ENCODE measurements around the gene EPHA3. TPM values are rescaled to one million over a fixed set of nuclear protein-coding genes. Genes with fewer than 3 reads are reported as not detected.

EPHA3 gene
- total RNA-seq, 2 donors from 2014 or later, result 0.14 to 0.35 TPM

DNA sequence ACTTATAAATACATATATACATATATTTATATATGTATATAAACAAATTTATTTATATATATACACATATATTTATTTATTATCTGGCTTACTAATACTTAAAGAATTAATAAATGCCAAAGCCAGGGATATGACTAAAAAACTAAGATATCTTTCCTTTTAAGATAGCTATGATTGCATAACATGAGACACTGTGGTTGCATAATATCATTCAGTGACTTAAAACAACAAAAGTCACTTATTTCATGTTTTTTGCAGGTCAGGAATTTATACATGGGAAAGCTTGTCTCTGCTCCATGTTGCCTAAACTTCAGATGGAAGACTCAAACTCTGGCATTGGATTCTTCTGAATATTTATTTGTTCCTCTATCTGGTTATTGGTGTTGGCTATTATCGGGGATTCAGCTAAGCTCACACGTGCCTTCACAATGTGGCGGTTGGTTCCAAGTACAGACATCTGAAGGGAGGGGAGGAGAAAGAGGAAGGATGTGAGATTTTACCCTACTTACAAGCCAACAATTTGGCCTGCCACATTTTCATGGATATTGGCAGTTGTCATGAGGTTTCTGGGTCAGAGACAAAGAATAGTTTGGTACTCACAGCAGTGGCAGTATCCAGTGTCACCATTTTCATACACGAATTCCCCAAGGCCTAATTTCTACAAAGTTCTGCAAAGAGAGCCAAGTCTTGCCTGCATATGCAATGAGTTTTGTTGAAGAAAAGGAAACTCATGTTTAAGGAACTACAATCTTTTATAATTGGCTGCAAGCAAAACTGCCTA lies 381.6 kb downstream of the EPHA3 start:
- Mint-ChIP-seq H3K36me3 (ENCODE audit: insufficient read depth in 2 of 2) (no peaks in the 10 kb centered on the region), H3K4me1 (ENCODE audit: low read depth) (no peaks in the 10 kb centered on the region), H3K4me3 (no peak overlapping the region), H3K27me3 (ENCODE audit: low read depth) (no peaks in the 10 kb centered on the region), H3K9me3 (peaks cover 2 to 12% of the 10 kb centered on the region in 2 donors), H3K27ac (no peak overlapping the region)
- no peak for DNase-seq
- ATAC-seq (replicated peaks in 1 of 2), result no peak

DNA sequence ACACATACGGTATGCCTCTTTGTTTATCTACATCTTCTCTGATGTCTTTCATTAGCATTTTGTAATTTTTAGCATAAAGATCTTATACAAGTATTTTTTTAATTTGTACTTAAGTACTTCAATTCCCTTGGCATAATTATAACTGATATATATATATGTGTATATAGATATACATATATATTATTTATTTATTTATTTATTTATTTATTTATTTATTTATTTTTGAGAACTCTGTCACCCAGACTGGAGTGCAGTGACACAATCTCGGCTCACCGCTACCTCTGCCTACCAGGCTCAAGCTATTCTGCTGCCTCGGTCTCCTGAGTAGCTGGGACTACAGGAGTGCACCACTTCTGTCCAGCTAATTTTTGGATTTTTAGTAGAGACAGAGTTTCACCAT lies 382.7 kb downstream of the EPHA3 start:
- no peaks in the 10 kb centered on the region for H3K27me3 Mint-ChIP-seq (ENCODE audit: low read depth)
- no peaks in the 10 kb centered on the region for H3K4me1 Mint-ChIP-seq (ENCODE audit: low read depth)

DNA sequence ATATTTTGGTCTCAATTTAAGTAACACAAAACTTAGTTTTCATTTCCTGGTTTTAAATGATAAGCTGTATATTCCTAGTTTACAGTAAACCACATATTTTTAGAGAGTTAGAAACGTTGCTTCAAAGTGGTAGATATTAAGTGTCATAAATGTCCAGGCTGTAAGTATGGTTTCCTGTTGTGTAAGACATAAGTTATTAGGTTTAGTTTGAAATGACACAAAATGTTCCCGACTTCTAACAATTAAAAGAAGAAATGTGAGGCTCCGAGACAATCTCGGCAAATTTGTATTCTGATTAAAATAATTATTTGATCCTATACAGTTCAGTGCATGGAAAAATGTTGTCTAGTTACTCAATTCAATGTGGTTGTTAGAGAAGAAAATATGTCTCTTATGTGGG lies 387.3 kb downstream of the EPHA3 start:
- peaks cover 0 to 2% of the 10 kb centered on the region in 2 donors for H3K9me3 Mint-ChIP-seq
- no peaks in the 10 kb centered on the region for H3K4me1 Mint-ChIP-seq (ENCODE audit: low read depth)
- no peaks in the 10 kb centered on the region for H3K36me3 Mint-ChIP-seq (ENCODE audit: insufficient read depth in 2 of 2)
- no peaks in the 10 kb centered on the region for H3K27me3 Mint-ChIP-seq (ENCODE audit: low read depth)
- DNase-seq (no peak), ATAC-seq (replicated peaks in 1 of 2) (no peak)
- H3K27ac Mint-ChIP-seq, result no peak overlapping the region
- no peak overlapping the region for H3K4me3 Mint-ChIP-seq

More for the DNA sequence above, 382.7 kb downstream of the EPHA3 start:
- H3K27ac Mint-ChIP-seq, result no peak overlapping the region
- H3K36me3 Mint-ChIP-seq (ENCODE audit: insufficient read depth in 2 of 2), result no peaks in the 10 kb centered on the region
- peaks cover 0 to 6% of the 10 kb centered on the region in 2 donors for H3K9me3 Mint-ChIP-seq
- DNase-seq, result no peak
- no peak for ATAC-seq (replicated peaks in 1 of 2)
- no peak overlapping the region for H3K4me3 Mint-ChIP-seq

DNA sequence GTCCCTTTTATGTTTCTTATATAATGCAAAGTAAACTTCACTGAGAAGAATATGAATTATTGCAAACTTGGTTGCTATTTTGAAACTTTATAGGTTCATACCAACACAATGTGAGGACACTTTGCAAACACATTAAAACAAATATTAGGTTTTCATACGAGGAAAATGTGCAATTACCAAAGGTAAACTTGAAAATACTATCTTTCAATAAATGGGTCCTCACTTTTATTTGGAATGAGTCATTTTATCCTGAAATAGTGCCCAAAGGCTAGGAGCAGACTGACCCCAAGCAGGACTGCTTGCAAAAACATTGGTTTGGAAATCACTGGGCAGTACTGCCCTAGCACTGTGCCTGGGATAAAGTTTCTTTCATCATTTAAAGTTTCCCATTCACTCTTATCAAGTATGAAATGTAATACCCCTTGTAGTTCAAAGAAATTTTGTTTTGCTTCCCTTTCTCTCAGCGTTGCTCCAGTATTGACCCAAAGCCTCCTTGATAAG lies 396.5 kb downstream of the EPHA3 start:
- no peaks in the 10 kb centered on the region for H3K36me3 Mint-ChIP-seq (ENCODE audit: insufficient read depth in 2 of 2)
- H3K4me3 Mint-ChIP-seq, result no peak overlapping the region
- H3K9me3 Mint-ChIP-seq, result peaks cover 6 to 7% of the 10 kb centered on the region in 2 donors
- DNase-seq (no peak), ATAC-seq (replicated peaks in 1 of 2) (no peak)
- H3K27ac Mint-ChIP-seq, result no peak overlapping the region
- H3K4me1 Mint-ChIP-seq (ENCODE audit: low read depth), result no peaks in the 10 kb centered on the region
- H3K27me3 Mint-ChIP-seq (ENCODE audit: low read depth), result no peaks in the 10 kb centered on the region

DNA sequence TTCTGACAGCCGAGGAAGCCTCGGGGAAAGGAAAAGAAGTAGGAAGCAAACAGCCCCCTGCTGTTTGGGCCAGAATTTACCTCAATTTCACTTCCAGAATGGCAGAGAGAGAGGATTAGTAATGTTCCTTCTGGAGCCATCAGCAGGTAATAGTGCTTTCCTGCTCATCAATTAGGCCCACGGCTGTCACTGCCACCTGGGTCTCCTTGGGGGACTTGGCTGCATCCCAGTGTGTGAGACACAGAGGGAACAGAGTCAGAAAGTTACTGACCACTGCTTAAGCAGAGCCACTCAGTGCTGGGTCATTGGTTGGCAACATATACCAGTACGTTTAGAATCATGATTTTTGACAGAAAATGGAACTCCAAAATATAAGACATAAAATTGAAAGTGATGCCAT lies 397.0 kb downstream of the EPHA3 start:
- Mint-ChIP-seq H3K36me3 (ENCODE audit: insufficient read depth in 2 of 2) (no peaks in the 10 kb centered on the region), H3K4me1 (ENCODE audit: low read depth) (no peaks in the 10 kb centered on the region), H3K4me3 (no peak overlapping the region), H3K27me3 (ENCODE audit: low read depth) (no peaks in the 10 kb centered on the region), H3K9me3 (peaks cover 6 to 7% of the 10 kb centered on the region in 2 donors), H3K27ac (no peak overlapping the region)
- ATAC-seq (replicated peaks in 1 of 2) (no peak), DNase-seq (no peak)

DNA sequence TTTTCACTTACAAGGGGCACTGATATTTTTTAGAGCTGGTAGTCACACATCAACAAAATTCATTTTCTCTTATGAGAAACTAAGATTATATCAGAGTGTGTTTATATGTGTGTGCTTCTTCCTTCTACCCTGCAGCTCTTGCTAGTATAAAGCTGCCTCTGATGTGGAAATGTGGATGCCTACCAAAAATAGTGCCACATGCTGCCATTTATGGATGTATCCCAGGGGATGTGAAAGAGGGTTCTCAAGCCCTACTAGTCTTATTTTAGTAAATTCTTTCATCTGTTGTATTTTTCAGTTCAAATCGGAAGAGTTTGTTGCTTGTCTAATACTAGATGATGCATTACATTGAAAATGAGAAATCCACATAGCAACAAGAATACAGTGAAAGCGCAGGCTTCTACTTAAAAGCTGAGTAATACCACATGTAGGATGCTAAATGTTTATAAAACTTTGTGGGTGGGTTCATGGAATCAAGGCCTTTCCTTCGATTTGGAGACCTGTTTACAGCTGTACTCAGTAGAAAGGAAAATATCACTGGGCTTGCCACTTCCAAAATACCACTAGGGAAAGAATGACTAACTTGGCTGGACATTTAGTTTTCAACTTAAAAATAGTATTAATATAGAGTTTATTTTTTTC lies 399.2 kb downstream of the EPHA3 start:
- Mint-ChIP-seq H3K27ac (no peak overlapping the region), H3K36me3 (ENCODE audit: insufficient read depth in 2 of 2) (no peaks in the 10 kb centered on the region), H3K4me1 (ENCODE audit: low read depth) (no peaks in the 10 kb centered on the region), H3K9me3 (peaks cover 3 to 6% of the 10 kb centered on the region in 2 donors), H3K27me3 (ENCODE audit: low read depth) (no peaks in the 10 kb centered on the region), H3K4me3 (no peak overlapping the region)
- ATAC-seq (replicated peaks in 1 of 2) (no peak), DNase-seq (no peak)

DNA sequence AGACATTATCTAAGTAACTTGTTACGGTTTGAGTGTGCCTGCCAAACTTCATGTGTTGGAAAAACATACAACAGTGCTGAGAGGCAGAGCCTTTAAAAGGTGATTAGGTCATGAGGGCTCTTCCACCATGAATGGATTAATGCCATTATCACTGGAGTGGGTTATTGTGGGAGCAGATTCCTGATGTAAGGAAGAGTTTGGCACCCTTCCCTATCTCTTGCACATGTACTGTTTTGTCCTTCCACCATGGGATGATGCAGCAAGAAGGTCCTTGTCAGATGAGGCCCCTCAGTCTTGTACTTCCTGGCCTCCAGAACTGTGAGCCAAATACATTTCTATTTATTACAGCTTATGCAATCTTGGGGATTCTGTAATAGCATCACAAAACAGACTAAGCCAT lies 413.9 kb downstream of the EPHA3 start:
- DNase-seq, result no peak
- Mint-ChIP-seq H3K4me3 (no peak overlapping the region), H3K36me3 (ENCODE audit: insufficient read depth in 2 of 2) (no peaks in the 10 kb centered on the region), H3K27me3 (ENCODE audit: low read depth) (no peaks in the 10 kb centered on the region), H3K27ac (no peak overlapping the region), H3K9me3 (peaks cover 0 to 3% of the 10 kb centered on the region in 2 donors), H3K4me1 (ENCODE audit: low read depth) (no peaks in the 10 kb centered on the region)
- no peak for ATAC-seq (replicated peaks in 1 of 2)

DNA sequence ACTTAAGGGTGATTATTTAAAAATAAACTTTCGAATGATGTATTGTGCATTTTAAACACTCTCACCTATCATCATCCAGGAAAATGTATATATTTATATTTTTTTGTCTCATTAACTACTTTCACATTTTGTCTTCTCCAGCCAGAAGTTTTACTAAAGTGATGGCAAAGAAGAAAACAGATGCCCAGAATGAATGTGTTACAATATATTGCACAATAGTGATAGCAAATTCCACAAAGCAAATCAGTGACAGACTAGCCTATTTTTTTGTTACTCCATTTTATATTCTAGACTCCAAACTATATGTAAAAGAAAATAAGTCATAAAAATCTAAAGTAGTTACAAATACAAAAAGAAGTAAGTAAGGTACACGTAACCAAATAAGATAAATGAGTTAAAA lies 414.7 kb downstream of the EPHA3 start:
- Mint-ChIP-seq H3K27ac (no peak overlapping the region), H3K4me3 (no peak overlapping the region), H3K4me1 (ENCODE audit: low read depth) (no peaks in the 10 kb centered on the region), H3K27me3 (ENCODE audit: low read depth) (no peaks in the 10 kb centered on the region), H3K36me3 (ENCODE audit: insufficient read depth in 2 of 2) (no peaks in the 10 kb centered on the region), H3K9me3 (peaks cover 0 to 3% of the 10 kb centered on the region in 2 donors)
- ATAC-seq (replicated peaks in 1 of 2) (no peak), DNase-seq (no peak)

DNA sequence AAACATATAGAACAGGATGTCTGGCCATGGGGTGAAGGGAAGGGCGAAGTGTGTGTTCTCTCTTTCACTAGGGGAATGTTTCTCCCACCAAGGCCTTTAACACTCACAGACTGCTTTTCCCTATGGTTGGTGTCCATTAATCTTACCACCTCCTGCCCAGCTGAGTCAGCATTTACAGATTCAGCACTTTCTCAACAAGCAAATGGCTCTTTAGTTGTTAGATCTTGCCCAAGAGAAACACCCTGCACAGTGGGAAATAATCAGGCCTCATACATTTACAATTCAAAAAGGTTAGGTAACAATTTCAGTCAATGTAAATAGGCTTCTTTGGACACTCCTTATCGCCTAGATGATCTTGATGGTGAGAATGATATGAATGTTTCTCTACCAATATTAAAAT lies 418.2 kb downstream of the EPHA3 start:
- H3K9me3 Mint-ChIP-seq, result peaks cover 0 to 3% of the 10 kb centered on the region in 2 donors
- no peaks in the 10 kb centered on the region for H3K27me3 Mint-ChIP-seq (ENCODE audit: low read depth)
- no peak for DNase-seq
- no peak for ATAC-seq (replicated peaks in 1 of 2)
- H3K4me3 Mint-ChIP-seq, result no peak overlapping the region
- H3K36me3 Mint-ChIP-seq (ENCODE audit: insufficient read depth in 2 of 2), result no peaks in the 10 kb centered on the region
- no peak overlapping the region for H3K27ac Mint-ChIP-seq
- H3K4me1 Mint-ChIP-seq (ENCODE audit: low read depth), result no peaks in the 10 kb centered on the region

DNA sequence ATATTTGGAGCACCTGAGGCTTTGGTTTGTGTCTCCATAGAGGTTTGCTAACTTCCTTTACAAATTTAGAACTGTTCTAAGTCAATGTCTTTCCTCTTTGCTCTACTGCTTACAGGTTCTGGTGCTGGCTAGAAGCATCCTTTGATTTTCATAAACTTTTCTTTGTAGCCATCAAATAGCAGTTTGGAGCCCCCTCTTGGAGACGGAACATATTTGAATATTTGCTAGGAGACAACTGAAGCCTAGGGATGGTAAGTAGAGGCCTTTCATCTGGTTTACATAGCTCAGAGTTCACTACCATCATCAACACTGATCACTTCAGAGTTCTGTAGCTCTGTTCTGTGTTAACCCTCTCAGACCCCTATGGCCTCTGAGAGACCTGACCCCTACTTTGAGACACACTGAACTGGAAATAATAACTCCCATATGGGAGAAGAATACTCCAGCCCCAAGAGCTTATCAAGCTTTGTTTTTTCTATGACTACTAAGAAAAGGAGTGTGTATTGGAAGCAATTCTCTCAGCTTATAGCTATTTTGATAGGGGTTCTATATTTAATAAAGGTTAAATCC lies 420.4 kb downstream of the EPHA3 start:
- no peaks in the 10 kb centered on the region for H3K4me1 Mint-ChIP-seq (ENCODE audit: low read depth)
- H3K27me3 Mint-ChIP-seq (ENCODE audit: low read depth), result no peaks in the 10 kb centered on the region
- peaks cover 0 to 3% of the 10 kb centered on the region in 2 donors for H3K9me3 Mint-ChIP-seq

More for the DNA sequence above, 420.4 kb downstream of the EPHA3 start:
- DNase-seq, result no peak
- ATAC-seq (replicated peaks in 1 of 2), result no peak
- no peak overlapping the region for H3K27ac Mint-ChIP-seq
- no peak overlapping the region for H3K4me3 Mint-ChIP-seq
- no peaks in the 10 kb centered on the region for H3K36me3 Mint-ChIP-seq (ENCODE audit: insufficient read depth in 2 of 2)

Measured in activated T-cell treated with anti-CD3 and anti-CD28 coated beads, Interleukin-2, amount 50 U/mL, for 72 hours (primary cell).